ENCODE measurements around the gene RANBP3. TPM values are rescaled to one million over a fixed set of nuclear protein-coding genes. Genes with fewer than 3 reads are reported as not detected.

Gene RANBP3
- total RNA-seq, 6 donors from 2014 or later: 64.4 to 116 (median 68.5) TPM

DNA sequence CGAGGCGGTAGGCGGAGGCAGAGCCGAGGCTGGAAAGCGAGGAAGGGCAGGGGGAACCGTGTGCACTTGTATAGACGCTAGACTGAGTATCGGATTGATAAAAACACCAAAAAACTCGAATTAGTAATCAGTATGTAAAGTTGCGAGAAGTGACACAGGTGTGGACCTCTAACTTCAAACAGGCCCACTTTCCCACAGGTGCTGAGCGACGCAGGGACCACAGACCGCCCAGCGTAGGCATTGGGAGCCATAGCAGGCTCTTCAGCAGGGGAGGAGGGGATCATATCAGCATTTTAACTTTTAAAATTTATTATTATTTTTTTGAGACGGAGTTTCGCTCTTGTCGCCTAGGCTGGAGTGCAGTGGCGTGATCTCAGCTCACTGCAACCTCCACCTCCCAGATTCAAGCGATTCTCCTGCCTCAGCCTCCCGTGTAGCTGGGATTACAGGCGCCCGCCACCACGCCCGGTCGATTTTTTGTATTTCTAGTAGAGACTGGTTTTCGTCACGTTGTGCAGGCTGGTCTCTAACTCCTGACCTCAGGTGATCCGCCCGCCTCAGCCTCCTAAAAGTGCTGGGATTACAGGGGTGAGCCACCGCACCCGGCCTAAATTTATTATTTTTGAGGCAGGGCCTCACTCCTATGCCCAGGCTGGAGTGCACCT, 72.7 kb downstream of the RANBP3 start:
- Histone ChIP-seq H3K9me3 (no peaks in the 10 kb centered on the region), H3K36me3 (peaks cover 4 to 25% (median 12%) of the 10 kb centered on the region in 4 donors), H3K4me3 (peak overlapping the region; percentile 75 to 96 (median 79)), H3K4me1 (peaks cover 20 to 30% (median 22%) of the 10 kb centered on the region in 4 donors), H3K27me3 (no peaks in the 10 kb centered on the region), H3K27ac (peak overlapping the region; percentile 73 to 95 (median 86))
- ATAC-seq (ENCODE audit: low FRiP score in 2 of 2): no peak
- DNase-seq: no peak
- WGBS, 2 donors: 48 to 53% methylated on average over 31 of the region's 31 CpGs
- TF ChIP-seq CTCF (IDR thresholded peaks at IDR 0.05): no peak

- 0% methylated on average over 15 to 50 of the region's 61 CpGs for WGBS, 2 donors
- peaks cover 20 to 30% (median 22%) of the 10 kb centered on the region in 4 donors for H3K4me1 ChIP-seq
- TF ChIP-seq POLR2A (IDR thresholded peaks at IDR 0.05): peak in 3 of 4 donors; percentile 26 to 81 (median 63)
- no peak for TF ChIP-seq EP300 (IDR thresholded peaks at IDR 0.05)
- TF ChIP-seq CTCF (IDR thresholded peaks at IDR 0.05): peak in 1 of 6 experiments; percentile 23
These were observed 73.4 kb downstream of the RANBP3 start, which contains the start of gene VMAC for GRCh38 chr19:5904352-5905113. VMAC (plus strand) TSS chr19:5904872; CDS start chr19:5904891, 19 bp downstream.

GRCh38 chr19:5903624-5904351, 74.2 kb downstream of the RANBP3 start, which contains the start of gene NDUFA11:
NDUFA11 (minus strand) TSS chr19:5903790; CDS start chr19:5903708, 82 bp downstream.
- 0 to 1% methylated on average over 22 to 36 of the region's 57 CpGs for WGBS, 2 donors
- H3K36me3 ChIP-seq: peaks cover 0 to 15% (median 3%) of the 10 kb centered on the region in 4 donors
- no peaks in the 10 kb centered on the region for H3K9me3 ChIP-seq
- H3K27me3 ChIP-seq: no peaks in the 10 kb centered on the region
- peak within 1 kb of the TSS; percentile 91 to 95 (median 93) for H3K27ac ChIP-seq
- peaks cover 20 to 30% (median 22%) of the 10 kb centered on the region in 4 donors for H3K4me1 ChIP-seq
- ATAC-seq (ENCODE audit: low FRiP score in 2 of 2) (peak; percentile 57 to 89), DNase-seq (peak; percentile 100)
- peak within 1 kb of the TSS; percentile 75 to 96 (median 84) for H3K4me3 ChIP-seq
- peak in 4 of 6 experiments; percentile 15 to 43 (median 40) for TF ChIP-seq CTCF (IDR thresholded peaks at IDR 0.05)
- peak; percentile 86 to 87 for TF ChIP-seq POLR2AphosphoS5 (IDR thresholded peaks at IDR 0.05)
- TF ChIP-seq POLR2A (IDR thresholded peaks at IDR 0.05): peak in 3 of 4 donors; percentile 32 to 81 (median 38)
- no peak for TF ChIP-seq EP300 (IDR thresholded peaks at IDR 0.05)

More at GRCh38 chr19:5904352-5905113, 73.4 kb downstream of the RANBP3 start, which contains the start of gene VMAC:
- H3K36me3 ChIP-seq: peaks cover 2 to 22% (median 8%) of the 10 kb centered on the region in 4 donors
- DNase-seq (peak; percentile 100), ATAC-seq (ENCODE audit: low FRiP score in 2 of 2) (peak; percentile 91 to 97)
- no peaks in the 10 kb centered on the region for H3K27me3 ChIP-seq
- peak within 1 kb of the TSS; percentile 91 to 95 (median 93) for H3K27ac ChIP-seq
- no peaks in the 10 kb centered on the region for H3K9me3 ChIP-seq
- H3K4me3 ChIP-seq: peak within 1 kb of the TSS; percentile 75 to 96 (median 84)

DNA sequence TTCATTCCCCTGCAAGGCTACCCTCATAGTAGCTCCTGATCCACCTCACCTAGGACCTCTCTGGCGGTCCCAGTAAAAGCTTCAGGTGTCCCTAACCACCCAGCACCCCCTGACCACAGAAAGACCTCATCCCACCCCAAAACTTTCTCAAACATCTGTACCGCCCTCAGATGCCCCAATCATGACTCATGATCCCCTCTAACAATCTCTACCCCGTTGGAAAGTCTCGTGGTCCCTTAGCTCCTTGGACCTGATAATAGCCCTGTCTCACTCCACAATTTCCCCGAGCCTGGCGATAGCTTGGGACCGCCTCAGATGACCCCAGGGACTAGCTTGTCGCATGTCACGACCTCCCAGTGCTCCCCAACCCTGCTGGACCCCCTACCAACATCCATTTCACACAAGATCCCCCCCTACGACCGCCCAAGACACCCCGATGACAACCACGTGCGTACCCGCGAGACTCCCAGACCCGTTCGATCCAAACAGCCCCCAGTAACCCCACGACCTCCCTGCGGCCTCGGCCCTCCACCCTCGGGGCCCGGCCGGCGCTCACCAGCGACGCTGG, 74.8 kb downstream of the RANBP3 start:
- WGBS, 2 donors: 0% methylated on average over 16 to 24 of the region's 27 CpGs
- Histone ChIP-seq H3K27ac (peak overlapping the region; percentile 91 to 95 (median 93)), H3K27me3 (no peaks in the 10 kb centered on the region), H3K9me3 (no peaks in the 10 kb centered on the region), H3K4me3 (peak overlapping the region; percentile 75 to 96 (median 84)), H3K36me3 (peaks cover 0 to 13% (median 2%) of the 10 kb centered on the region in 4 donors), H3K4me1 (peaks cover 20 to 30% (median 22%) of the 10 kb centered on the region in 4 donors)
- TF ChIP-seq POLR2AphosphoS5 (IDR thresholded peaks at IDR 0.05) (no peak), EP300 (IDR thresholded peaks at IDR 0.05) (no peak), POLR2A (IDR thresholded peaks at IDR 0.05) (no peak)
- no peak for ATAC-seq (ENCODE audit: low FRiP score in 2 of 2)
- DNase-seq: no peak

All from upper lobe of left lung (tissue), 6 donors.